Epithelial cell of proximal tubule (primary cell): ENCODE data around the gene NENF. TPM values are rescaled to one million over a fixed set of nuclear protein-coding genes. Genes with fewer than 3 reads are reported as not detected.

ENCODE experiments used
- DNase-seq: peaks from one replicate; pipeline ENCODE4 v3.0.0-alpha.2; 2011; ENCODE audit warnings: low read depth
- H3K4me3 ChIP-seq: 2 replicates; pipeline ENCODE4 v1.5.1; 2011; ENCODE audit warnings: low read depth, mild to moderate bottlenecking, low read length
- total RNA-seq: library from RNA; depleted of rRNA; stranded (reverse); fragments of >200 nt; gene quantifications from 2 replicates; pipeline ENCODE4 v1.2.3, GENCODE V29; 2015
- TF ChIP-seq, protein P1 (sequence below): conservative IDR thresholded peaks from 2 replicates; pipeline ENCODE4 v1.5.1; 2012; ENCODE audit warnings: low read depth, mild to moderate bottlenecking, low read length

Gene NENF
- total RNA-seq, 1 donor from 2014 or later = 115 TPM

DNA sequence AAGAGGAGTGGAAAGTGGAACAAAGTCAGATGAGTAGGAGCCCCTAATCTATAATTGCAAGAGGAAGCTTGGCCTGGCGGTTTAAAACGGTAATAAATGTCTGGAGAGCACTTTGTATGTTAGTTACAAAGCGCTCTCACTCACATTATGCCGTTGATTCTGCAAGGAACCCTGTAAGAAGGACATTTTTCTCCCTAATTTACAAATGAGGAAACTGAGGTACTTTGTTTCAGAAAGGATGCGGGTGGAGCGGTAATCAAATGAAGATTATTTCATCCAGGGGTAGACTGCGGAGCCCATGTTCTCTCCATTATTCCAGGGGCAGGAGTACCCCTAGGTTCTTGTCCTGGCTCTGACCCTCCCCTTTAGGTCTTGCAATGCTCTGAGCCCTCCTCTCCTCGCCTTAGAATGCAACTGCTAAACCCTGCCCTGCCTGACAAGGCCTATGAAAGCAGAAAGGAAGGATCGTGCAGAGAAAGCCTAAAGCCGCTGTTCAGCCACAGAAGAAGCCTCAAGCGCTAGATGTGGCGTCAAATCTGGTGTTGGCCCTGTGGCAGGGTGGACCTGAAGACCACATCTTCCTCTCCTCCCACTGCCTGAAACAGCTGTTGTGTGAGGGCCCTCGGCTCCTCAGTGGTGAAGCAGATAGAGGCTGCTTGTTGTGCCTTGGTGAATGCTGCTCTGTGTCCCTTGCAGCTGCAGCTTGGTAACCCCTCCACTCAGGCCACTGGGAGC, 17.4 kb upstream of the NENF start:
- DNase-seq = no peak
- peak overlapping the region; percentile 95 for H3K4me3 ChIP-seq
- TF ChIP-seq, protein P1, sequence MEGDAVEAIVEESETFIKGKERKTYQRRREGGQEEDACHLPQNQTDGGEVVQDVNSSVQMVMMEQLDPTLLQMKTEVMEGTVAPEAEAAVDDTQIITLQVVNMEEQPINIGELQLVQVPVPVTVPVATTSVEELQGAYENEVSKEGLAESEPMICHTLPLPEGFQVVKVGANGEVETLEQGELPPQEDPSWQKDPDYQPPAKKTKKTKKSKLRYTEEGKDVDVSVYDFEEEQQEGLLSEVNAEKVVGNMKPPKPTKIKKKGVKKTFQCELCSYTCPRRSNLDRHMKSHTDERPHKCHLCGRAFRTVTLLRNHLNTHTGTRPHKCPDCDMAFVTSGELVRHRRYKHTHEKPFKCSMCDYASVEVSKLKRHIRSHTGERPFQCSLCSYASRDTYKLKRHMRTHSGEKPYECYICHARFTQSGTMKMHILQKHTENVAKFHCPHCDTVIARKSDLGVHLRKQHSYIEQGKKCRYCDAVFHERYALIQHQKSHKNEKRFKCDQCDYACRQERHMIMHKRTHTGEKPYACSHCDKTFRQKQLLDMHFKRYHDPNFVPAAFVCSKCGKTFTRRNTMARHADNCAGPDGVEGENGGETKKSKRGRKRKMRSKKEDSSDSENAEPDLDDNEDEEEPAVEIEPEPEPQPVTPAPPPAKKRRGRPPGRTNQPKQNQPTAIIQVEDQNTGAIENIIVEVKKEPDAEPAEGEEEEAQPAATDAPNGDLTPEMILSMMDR = no peak

GRCh38 chr1:212421165-212421564, 11.6 kb upstream of the NENF start:
- no peak for DNase-seq
- H3K4me3 ChIP-seq = no peak overlapping the region
- TF ChIP-seq, protein P1 = no peak

DNA sequence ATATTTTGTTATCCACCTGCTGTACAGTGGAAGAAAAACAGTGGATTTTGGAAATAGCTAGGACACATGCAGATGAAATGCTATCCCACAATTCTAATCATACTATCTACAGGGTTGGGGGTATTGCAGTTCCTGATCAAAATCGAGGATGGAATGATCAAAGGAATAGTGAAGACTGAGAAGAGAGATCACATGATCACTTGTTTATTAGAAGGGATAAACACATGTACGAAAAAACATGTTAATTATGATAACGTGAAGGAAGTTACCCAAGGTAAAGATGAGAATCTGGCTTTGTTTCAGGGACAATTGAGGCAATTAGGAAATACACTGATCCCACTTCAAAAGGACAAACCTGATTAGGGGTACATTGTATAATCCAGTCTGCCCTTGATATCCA, 8.8 kb upstream of the NENF start:
- TF ChIP-seq, protein P1 = no peak
- no peak overlapping the region for H3K4me3 ChIP-seq
- no peak for DNase-seq

GRCh38 chr1:212428496-212428895, 4.2 kb upstream of the NENF start:
- no peak overlapping the region for H3K4me3 ChIP-seq
- no peak for DNase-seq
- TF ChIP-seq, protein P1 = no peak

- TF ChIP-seq, protein P1 = no peak
- no peak for DNase-seq
- no peak overlapping the region for H3K4me3 ChIP-seq
These were observed 2.3 kb upstream of the NENF start for GRCh38 chr1:212430416-212430815.

DNA sequence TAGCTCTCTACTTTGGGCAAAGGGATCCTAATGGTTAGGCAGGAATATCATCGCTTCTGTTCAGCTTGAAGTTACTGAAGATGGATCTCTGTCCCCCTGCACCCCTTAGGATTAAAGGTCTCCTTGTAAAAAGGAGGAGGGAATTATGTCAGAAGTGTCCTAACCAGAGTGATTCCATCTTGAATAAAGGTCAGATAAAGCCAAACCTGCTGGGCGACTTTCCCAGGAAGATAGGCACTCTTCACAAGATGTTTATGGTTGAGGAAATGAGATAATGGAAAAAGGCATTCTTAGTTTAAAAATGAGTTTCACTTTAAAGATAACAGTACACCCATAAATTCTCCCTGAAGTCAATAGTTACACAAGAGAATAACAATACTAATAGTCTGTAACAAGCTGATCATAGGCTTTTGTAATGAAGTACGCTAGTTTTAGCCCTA, 1.7 kb upstream of the NENF start:
- TF ChIP-seq, protein P1 = no peak
- no peak overlapping the region for H3K4me3 ChIP-seq
- DNase-seq = no peak

- DNase-seq = no peak
- TF ChIP-seq, protein P1 = no peak
These were observed 1.1 kb upstream of the NENF start for GRCh38 chr1:212431644-212432043.

More at GRCh38 chr1:212431644-212432043, 1.1 kb upstream of the NENF start:
- no peak overlapping the region for H3K4me3 ChIP-seq
